Esophagus squamous epithelium (tissue), 5 donors: ENCODE measurements around the gene UBR4. TPM values are rescaled to one million over a fixed set of nuclear protein-coding genes. Genes with fewer than 3 reads are reported as not detected.
A peak's percentile ranks its signal among the peaks of the same experiment; 100 is the strongest.
"Not testable (repeated sequence)": the region's sequence is repeated elsewhere in the genome, so short reads cannot be mapped to it uniquely, and the experiment has no call there.

ENCODE experiments used
- DNase-seq: peaks from one replicate; lab custom pipeline; 2025; lab: John Stamatoyannopoulos, UW
- H3K27ac ChIP-seq, 4 donors: fragments of 200-600 bp; sonication (generic); one replicate each; pipeline ENCODE4 v1.5.1; 2016 to 2019; ENCODE audit warnings: mild to moderate bottlenecking in 1 of 4
- H3K27me3 ChIP-seq, 4 donors: fragments of 200-600 bp; sonication (generic); 1 replicate in 3 of 4; 2 replicates in 1 of 4; pipeline versions ENCODE4 v1.5.1 to v1.6.0; 2017 to 2021; ENCODE audit warnings: antibody characterized with exemption in 1 of 4
- H3K36me3 ChIP-seq, 3 donors: fragments of 200-600 bp; sonication (generic); one replicate each; pipeline ENCODE4 v1.5.1; 2016 to 2019
- H3K4me1 ChIP-seq, 3 donors: fragments of 200-600 bp; sonication (generic); one replicate each; pipeline ENCODE4 v1.5.1; 2017 to 2019
- H3K4me3 ChIP-seq, 4 donors: fragments of 200-600 bp; sonication (generic); 1 replicate in 3 of 4; 2 replicates in 1 of 4; pipeline ENCODE4 v1.5.1; 2016 to 2019; ENCODE audit warnings: mild to moderate bottlenecking in 2 of 4, moderate library complexity in 1 of 4
- H3K9me3 ChIP-seq, 3 donors: fragments of 200-600 bp; sonication (generic); one replicate each; pipeline ENCODE4 v1.5.1; 2016 to 2019
- POLR2A ChIP-seq, 4 donors: fragments of 450-650 bp; IDR thresholded peaks; one replicate each; pipeline ENCODE4 v1.6.1; 2017; ENCODE audit warnings: antibody characterized with exemption in 4 of 4, mild to moderate bottlenecking in 4 of 4, moderate library complexity in 3 of 4
- WGBS, 2 donors: methylation state at CpG; one replicate each; pipeline ENCODE4 v1.1.5; 2018; 5-methylcytosine and 5-hydroxymethylcytosine counted together
- intact Hi-C: fragments of 100-400 bp; cut with DNase I; formaldehyde crosslinking; loops from one replicate; pipeline ENCODE4 v1.15.0; 2022
- total RNA-seq, 4 donors: library from RNA; depleted of rRNA; stranded (reverse); fragments of >200 nt; gene quantifications; one replicate each; pipeline ENCODE4 v1.1.0, GENCODE V29; 2016
- TF ChIP-seq, protein P1 (sequence below), 6 experiments: fragments of 450-650 bp in 4 of 6; fragments of 200-600 bp in 2 of 6; sonication (generic) in 2 of 6; IDR thresholded peaks; one replicate each; pipeline ENCODE4 v1.5.1; 2016 to 2019; ENCODE audit warnings: antibody characterized with exemption in 6 of 6, mild to moderate bottlenecking in 4 of 6, moderate library complexity in 4 of 6
- donor health status: DM: yes; HTN: yes; CAD: no.

Gene UBR4
- total RNA-seq, 4 donors from 2014 or later: 52.4 to 121 (median 88.3) TPM

DNA sequence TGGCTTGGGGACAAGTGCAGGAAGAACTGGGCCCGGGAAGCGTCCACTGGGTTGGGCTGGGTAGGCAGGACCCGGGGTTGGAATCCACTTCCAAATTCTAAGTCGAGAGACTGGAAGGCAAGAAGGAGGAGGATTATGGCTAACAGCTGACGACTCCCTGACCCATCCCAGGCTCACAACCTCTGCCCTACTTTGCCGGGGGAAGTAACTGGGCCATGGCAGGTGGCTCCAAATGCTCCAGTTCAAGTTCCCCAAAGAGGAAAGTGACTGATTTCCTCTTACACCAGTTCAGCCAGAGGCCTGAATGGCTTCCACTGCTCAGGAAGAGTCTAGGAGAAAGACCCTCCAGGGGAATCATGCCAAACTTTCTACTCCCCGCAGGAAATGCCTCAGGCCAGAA, 29.8 kb upstream of the UBR4 start:
- DNase-seq: no peak
- intact Hi-C loops: no loop called here
- Histone ChIP-seq H3K36me3 (peaks cover 35 to 100% (median 57%) of the 10 kb centered on the region in 3 donors), H3K27ac (peak overlapping the region in 1 of 4 donors; percentile 14), H3K4me1 (peaks cover 0 to 6% (median 0%) of the 10 kb centered on the region in 3 donors), H3K27me3 (no peaks in the 10 kb centered on the region), H3K9me3 (no peaks in the 10 kb centered on the region), H3K4me3 (no peak overlapping the region)
- TF ChIP-seq, protein P1, sequence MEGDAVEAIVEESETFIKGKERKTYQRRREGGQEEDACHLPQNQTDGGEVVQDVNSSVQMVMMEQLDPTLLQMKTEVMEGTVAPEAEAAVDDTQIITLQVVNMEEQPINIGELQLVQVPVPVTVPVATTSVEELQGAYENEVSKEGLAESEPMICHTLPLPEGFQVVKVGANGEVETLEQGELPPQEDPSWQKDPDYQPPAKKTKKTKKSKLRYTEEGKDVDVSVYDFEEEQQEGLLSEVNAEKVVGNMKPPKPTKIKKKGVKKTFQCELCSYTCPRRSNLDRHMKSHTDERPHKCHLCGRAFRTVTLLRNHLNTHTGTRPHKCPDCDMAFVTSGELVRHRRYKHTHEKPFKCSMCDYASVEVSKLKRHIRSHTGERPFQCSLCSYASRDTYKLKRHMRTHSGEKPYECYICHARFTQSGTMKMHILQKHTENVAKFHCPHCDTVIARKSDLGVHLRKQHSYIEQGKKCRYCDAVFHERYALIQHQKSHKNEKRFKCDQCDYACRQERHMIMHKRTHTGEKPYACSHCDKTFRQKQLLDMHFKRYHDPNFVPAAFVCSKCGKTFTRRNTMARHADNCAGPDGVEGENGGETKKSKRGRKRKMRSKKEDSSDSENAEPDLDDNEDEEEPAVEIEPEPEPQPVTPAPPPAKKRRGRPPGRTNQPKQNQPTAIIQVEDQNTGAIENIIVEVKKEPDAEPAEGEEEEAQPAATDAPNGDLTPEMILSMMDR (IDR thresholded peaks at IDR 0.05): no peak
- TF ChIP-seq POLR2A (IDR thresholded peaks at IDR 0.05): no peak
- 82 to 95% methylated on average over 3 to 4 of the region's 7 CpGs for WGBS, 2 donors

DNA sequence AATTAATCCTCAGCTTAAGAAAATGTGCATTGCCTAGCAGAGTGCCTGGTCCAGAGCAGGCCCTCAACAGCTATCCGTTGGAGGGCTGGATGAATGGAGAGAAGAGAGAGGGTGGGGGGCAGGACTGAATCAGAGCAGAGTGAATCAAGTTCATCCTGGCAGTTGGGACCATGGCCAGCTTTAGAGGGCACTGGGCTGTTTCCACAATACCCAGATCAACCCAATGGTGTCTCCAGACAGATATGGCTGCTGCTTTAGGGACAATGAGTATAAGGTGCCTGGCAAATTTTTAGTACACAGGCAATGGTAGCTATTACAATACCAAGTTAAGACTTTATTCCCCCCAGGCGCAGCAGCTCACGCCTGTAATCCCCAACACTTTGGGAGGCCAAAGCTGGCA, 24.2 kb upstream of the UBR4 start:
- WGBS, 2 donors: 89 to 100% methylated on average over 1 to 3 of the region's 3 CpGs
- Histone ChIP-seq H3K9me3 (no peaks in the 10 kb centered on the region), H3K4me1 (peaks cover 0 to 22% (median 0%) of the 10 kb centered on the region in 3 donors), H3K27me3 (no peaks in the 10 kb centered on the region), H3K36me3 (peaks cover 45 to 100% (median 70%) of the 10 kb centered on the region in 3 donors), H3K27ac (no peak overlapping the region), H3K4me3 (no peak overlapping the region)
- DNase-seq: no peak
- intact Hi-C loops: no loop called here
- TF ChIP-seq, protein P1 (IDR thresholded peaks at IDR 0.05): no peak
- no peak for TF ChIP-seq POLR2A (IDR thresholded peaks at IDR 0.05)

DNA sequence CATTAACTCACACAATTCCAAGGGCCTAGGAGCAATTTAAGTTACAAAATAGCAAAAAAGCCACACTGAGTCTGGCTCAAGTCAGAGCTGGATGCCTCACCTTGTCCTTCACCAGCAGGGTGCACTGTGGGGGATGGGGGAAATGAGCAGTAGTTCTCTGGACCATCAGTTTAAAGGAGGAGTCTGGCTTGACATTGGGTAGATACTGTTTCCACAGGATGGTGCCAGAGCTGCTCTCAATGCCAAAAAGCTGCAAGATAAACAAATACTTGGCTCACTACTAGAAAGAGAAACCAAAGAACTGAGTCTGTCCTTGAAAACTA, 22.4 kb upstream of the UBR4 start:
- Histone ChIP-seq H3K27me3 (no peaks in the 10 kb centered on the region), H3K4me3 (no peak overlapping the region), H3K36me3 (peaks cover 30 to 100% (median 53%) of the 10 kb centered on the region in 3 donors), H3K4me1 (peaks cover 0 to 22% (median 0%) of the 10 kb centered on the region in 3 donors), H3K9me3 (no peaks in the 10 kb centered on the region), H3K27ac (peak overlapping the region in 3 of 4 donors; percentile 53 to 58 (median 55))
- TF ChIP-seq, protein P1 (IDR thresholded peaks at IDR 0.05): no peak
- TF ChIP-seq POLR2A (IDR thresholded peaks at IDR 0.05): no peak
- no peak for DNase-seq
- intact Hi-C loops: no loop called here

DNA sequence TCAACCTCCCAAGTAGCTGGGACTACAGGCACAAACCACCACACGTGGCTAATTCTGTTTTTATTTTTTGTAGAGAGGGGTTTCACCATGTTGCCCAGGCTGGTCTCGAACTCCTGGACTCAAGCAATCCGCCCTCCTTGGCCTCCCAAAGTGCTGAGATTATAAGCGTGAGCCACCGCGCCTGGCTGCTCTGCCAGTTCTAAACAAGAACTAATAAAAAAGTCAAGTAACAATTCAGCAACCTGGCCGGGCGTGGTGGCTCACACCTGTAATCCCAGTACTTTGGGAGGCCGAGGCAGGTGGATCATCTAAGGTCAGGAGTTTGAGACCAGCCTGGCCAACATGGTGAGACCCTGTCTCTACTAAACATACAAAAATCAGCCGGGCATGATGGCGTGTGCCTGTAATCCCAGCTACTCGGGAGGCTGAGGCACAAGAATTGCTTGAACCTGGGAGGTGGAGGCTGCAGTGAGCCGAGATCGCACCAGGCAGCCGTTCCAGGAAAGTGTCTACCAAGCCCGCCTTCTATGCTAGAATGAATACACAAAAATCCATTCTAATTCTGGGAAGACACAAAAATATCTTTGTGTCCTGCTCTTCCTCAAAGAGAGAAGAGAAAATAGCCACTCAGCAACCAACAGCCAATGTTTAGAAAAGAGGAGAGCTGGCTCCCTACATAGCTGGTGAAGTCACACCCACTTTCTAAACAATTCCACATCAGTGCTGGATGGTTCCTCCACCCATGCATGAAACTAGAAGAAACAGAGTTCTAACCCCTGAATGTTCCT, 21.9 kb upstream of the UBR4 start:
- Histone ChIP-seq H3K36me3 (peaks cover 27 to 100% (median 53%) of the 10 kb centered on the region in 3 donors), H3K4me1 (peaks cover 0 to 22% (median 0%) of the 10 kb centered on the region in 3 donors), H3K27ac (peak overlapping the region in 3 of 4 donors; percentile 53 to 58 (median 55))
- intact Hi-C loops, H3K9me3 ChIP-seq, H3K4me3 ChIP-seq, H3K27me3 ChIP-seq, DNase-seq: not testable (repeated sequence)
- 94 to 95% methylated on average over 9 to 11 of the region's 16 CpGs for WGBS, 2 donors

DNA sequence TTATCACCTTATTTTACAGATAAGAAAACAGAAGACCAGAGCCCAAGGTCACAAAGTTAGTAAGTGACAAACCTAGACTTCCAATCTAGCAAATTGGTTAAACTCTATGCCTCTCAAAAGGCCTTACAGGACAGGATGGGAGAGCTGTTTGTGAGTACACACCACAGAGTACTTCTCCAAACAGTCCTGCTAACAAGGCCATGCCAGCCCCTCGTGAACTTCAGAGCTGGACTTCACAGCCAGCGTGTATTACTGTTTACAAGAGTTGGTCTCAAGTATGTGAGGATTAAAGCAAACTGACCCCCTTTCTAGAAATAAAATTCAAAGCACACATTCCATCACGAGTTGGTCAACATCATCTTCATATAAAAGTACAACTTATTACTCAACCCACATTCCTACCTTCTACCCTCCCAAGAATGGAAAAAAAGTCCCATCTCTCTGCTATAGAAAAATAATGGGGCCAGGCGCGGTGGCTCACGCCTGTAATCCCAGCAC, 19.8 kb upstream of the UBR4 start:
- WGBS, 2 donors: 91 to 92% methylated on average over 3 to 6 of the region's 6 CpGs
- no peak overlapping the region for H3K4me3 ChIP-seq
- intact Hi-C loops: no loop called here
- H3K36me3 ChIP-seq: peaks cover 27 to 100% (median 58%) of the 10 kb centered on the region in 3 donors
- H3K27ac ChIP-seq: no peak overlapping the region
- H3K4me1 ChIP-seq: peaks cover 0 to 22% (median 0%) of the 10 kb centered on the region in 3 donors
- no peaks in the 10 kb centered on the region for H3K9me3 ChIP-seq
- DNase-seq: no peak
- TF ChIP-seq POLR2A (IDR thresholded peaks at IDR 0.05): no peak
- TF ChIP-seq, protein P1 (IDR thresholded peaks at IDR 0.05): no peak
- H3K27me3 ChIP-seq: no peaks in the 10 kb centered on the region
